ENCODE results near the gene WNK4. TPM values are rescaled to one million over a fixed set of nuclear protein-coding genes. Genes with fewer than 3 reads are reported as not detected.

Gene WNK4
- total and polyA plus RNA-seq, 2 experiments from 2014 or later = 0.10 to 0.65 TPM

- DNase-seq (ENCODE audit: low spot score) (no peak), ATAC-seq (no peak)
- H3K4me2 ChIP-seq = no peak overlapping the region
- H2AFZ ChIP-seq = no peak overlapping the region
- no peak overlapping the region for H3K27ac ChIP-seq (ENCODE audit: low read depth)
- H3K9me2 ChIP-seq (ENCODE audit: insufficient read depth) = no peaks in the 10 kb centered on the region
- H3K4me3 ChIP-seq = no peak overlapping the region
- no peaks in the 10 kb centered on the region; the same call in 2 of the 3 replicates for H3K36me3 Mint-ChIP-seq (ENCODE audit: low read depth)
- peaks cover 13% of the 10 kb centered on the region for H3K79me2 ChIP-seq (replicated peaks; ENCODE audit: insufficient read depth)
- H4K20me1 ChIP-seq (replicated peaks; ENCODE audit: insufficient read depth) = no peaks in the 10 kb centered on the region; the same call in 1 of the 2 replicates
- H3K36me3 ChIP-seq (ENCODE audit: insufficient read depth) = no peaks in the 10 kb centered on the region
- H3K4me3 Mint-ChIP-seq = no peak overlapping the region
- peaks cover 3% of the 10 kb centered on the region for H3K27me3 Mint-ChIP-seq (ENCODE audit: insufficient read depth, low read depth, poor library complexity)
- TF ChIP-seq REST (IDR thresholded peaks at IDR 0.05; ENCODE audit: unreplicated experiment) (no peak), CREB1 (CRISPR knock-in tag; IDR thresholded peaks at IDR 0.05; ENCODE audit: low read depth) (no peak), ZNF331 (CRISPR knock-in tag; IDR thresholded peaks at IDR 0.05; ENCODE audit: low read depth) (no peak), ETS1 (IDR thresholded peaks at IDR 0.05) (no peak), STAT1 (IDR thresholded peaks at IDR 0.05; ENCODE audit: unreplicated experiment) (no peak), JUNB (IDR thresholded peaks at IDR 0.05; ENCODE audit: unreplicated experiment) (no peak), ZNF114 (CRISPR knock-in tag; IDR thresholded peaks at IDR 0.05) (no peak), EZH2phosphoT487 (IDR thresholded peaks at IDR 0.05; ENCODE audit: unreplicated experiment) (no peak), NANOG (IDR thresholded peaks at IDR 0.05; ENCODE audit: borderline replicate concordance) (no peak), POLR2AphosphoS5 (IDR thresholded peaks at IDR 0.05; ENCODE audit: low read depth) (no peak), EZH2 (IDR thresholded peaks at IDR 0.05; ENCODE audit: low read depth, unreplicated experiment) (no peak)
- TF ChIP-seq, protein P1, sequence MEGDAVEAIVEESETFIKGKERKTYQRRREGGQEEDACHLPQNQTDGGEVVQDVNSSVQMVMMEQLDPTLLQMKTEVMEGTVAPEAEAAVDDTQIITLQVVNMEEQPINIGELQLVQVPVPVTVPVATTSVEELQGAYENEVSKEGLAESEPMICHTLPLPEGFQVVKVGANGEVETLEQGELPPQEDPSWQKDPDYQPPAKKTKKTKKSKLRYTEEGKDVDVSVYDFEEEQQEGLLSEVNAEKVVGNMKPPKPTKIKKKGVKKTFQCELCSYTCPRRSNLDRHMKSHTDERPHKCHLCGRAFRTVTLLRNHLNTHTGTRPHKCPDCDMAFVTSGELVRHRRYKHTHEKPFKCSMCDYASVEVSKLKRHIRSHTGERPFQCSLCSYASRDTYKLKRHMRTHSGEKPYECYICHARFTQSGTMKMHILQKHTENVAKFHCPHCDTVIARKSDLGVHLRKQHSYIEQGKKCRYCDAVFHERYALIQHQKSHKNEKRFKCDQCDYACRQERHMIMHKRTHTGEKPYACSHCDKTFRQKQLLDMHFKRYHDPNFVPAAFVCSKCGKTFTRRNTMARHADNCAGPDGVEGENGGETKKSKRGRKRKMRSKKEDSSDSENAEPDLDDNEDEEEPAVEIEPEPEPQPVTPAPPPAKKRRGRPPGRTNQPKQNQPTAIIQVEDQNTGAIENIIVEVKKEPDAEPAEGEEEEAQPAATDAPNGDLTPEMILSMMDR (conservative IDR thresholded peaks at IDR 0.05; ENCODE audit: low read depth in 2 of 2) = no peak
- TF ChIP-seq, protein P2, sequence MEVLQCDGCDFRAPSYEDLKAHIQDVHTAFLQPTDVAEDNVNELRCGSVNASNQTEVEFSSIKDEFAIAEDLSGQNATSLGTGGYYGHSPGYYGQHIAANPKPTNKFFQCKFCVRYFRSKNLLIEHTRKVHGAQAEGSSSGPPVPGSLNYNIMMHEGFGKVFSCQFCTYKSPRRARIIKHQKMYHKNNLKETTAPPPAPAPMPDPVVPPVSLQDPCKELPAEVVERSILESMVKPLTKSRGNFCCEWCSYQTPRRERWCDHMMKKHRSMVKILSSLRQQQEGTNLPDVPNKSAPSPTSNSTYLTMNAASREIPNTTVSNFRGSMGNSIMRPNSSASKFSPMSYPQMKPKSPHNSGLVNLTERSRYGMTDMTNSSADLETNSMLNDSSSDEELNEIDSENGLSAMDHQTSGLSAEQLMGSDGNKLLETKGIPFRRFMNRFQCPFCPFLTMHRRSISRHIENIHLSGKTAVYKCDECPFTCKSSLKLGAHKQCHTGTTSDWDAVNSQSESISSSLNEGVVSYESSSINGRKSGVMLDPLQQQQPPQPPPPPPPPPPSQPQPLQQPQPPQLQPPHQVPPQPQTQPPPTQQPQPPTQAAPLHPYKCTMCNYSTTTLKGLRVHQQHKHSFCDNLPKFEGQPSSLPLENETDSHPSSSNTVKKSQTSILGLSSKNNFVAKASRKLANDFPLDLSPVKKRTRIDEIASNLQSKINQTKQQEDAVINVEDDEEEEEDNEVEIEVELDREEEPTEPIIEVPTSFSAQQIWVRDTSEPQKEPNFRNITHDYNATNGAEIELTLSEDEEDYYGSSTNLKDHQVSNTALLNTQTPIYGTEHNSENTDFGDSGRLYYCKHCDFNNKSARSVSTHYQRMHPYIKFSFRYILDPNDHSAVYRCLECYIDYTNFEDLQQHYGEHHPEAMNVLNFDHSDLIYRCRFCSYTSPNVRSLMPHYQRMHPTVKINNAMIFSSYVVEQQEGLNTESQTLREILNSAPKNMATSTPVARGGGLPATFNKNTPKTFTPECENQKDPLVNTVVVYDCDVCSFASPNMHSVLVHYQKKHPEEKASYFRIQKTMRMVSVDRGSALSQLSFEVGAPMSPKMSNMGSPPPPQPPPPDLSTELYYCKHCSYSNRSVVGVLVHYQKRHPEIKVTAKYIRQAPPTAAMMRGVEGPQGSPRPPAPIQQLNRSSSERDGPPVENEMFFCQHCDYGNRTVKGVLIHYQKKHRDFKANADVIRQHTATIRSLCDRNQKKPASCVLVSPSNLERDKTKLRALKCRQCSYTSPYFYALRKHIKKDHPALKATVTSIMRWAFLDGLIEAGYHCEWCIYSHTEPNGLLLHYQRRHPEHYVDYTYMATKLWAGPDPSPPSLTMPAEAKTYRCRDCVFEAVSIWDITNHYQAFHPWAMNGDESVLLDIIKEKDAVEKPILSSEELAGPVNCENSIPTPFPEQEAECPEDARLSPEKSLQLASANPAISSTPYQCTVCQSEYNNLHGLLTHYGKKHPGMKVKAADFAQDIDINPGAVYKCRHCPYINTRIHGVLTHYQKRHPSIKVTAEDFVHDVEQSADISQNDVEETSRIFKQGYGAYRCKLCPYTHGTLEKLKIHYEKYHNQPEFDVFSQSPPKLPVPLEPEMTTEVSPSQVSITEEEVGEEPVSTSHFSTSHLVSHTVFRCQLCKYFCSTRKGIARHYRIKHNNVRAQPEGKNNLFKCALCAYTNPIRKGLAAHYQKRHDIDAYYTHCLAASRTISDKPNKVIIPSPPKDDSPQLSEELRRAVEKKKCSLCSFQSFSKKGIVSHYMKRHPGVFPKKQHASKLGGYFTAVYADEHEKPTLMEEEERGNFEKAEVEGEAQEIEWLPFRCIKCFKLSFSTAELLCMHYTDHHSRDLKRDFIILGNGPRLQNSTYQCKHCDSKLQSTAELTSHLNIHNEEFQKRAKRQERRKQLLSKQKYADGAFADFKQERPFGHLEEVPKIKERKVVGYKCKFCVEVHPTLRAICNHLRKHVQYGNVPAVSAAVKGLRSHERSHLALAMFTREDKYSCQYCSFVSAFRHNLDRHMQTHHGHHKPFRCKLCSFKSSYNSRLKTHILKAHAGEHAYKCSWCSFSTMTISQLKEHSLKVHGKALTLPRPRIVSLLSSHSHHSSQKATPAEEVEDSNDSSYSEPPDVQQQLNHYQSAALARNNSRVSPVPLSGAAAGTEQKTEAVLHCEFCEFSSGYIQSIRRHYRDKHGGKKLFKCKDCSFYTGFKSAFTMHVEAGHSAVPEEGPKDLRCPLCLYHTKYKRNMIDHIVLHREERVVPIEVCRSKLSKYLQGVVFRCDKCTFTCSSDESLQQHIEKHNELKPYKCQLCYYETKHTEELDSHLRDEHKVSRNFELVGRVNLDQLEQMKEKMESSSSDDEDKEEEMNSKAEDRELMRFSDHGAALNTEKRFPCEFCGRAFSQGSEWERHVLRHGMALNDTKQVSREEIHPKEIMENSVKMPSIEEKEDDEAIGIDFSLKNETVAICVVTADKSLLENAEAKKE (CRISPR knock-in tag; IDR thresholded peaks at IDR 0.05) = no peak
- H3K4me1 ChIP-seq (ENCODE audit: insufficient read depth) = peaks cover 12% of the 10 kb centered on the region
- peaks cover 7% of the 10 kb centered on the region for H3K4me1 Mint-ChIP-seq
- H3K9me3 Mint-ChIP-seq = no peaks in the 10 kb centered on the region
- 0 out of 2 replicates have a peak, but pooled peaks cover 6% of the 10 kb centered on the region for H3F3A ChIP-seq (replicated peaks; ENCODE audit: low read depth)
- no peaks in the 10 kb centered on the region for H3K27me3 ChIP-seq (ENCODE audit: insufficient read depth)
- no peak overlapping the region for H3K27ac Mint-ChIP-seq
Observed at GRCh38 chr17:42827472-42827871, 47.1 kb downstream of the WNK4 start.

All from GM23338 (cell line).